Stimulated activated CD4-positive, alpha-beta T cell treated with anti-CD3 and anti-CD28 coated beads, Interleukin-4, amount 100 ng/mL, for 1 hour (primary cell): ENCODE results near the gene SRSF2.
"Not testable (repeated sequence)": the region's sequence is repeated elsewhere in the genome, so short reads cannot be mapped to it uniquely, and the experiment has no call there.

ENCODE experiments used
- DNase-seq: peaks from one replicate; pipeline ENCODE4 v3.0.0-alpha.2; 2020

The SRSF2 gene

DNA sequence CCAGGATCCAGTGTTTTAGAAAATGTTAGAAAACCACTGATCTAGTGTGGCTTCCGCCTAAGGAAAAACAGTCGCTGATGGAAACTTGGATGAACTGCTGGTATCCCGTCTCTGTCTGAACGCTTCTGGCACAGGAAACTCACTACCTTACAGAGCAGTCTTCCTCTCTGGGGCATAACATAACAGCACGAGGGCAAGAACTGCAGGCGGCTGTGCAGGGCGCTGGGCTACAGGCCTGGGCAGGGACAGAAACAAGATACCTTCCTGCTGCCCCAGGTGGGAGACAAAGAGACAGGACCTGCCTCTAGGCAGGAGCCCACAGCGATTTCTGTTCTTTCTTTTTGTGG, 36.9 kb downstream of the SRSF2 start:
- no peak for DNase-seq

- not testable (repeated sequence) for DNase-seq
These were observed 38.6 kb downstream of the SRSF2 start for GRCh38 chr17:76698466-76698977.

- DNase-seq, result no peak
These were observed 39.2 kb downstream of the SRSF2 start for GRCh38 chr17:76697702-76698465.

GRCh38 chr17:76696763-76697701, 40.1 kb downstream of the SRSF2 start:
- no peak for DNase-seq

- DNase-seq, result no peak
These were observed 41.9 kb downstream of the SRSF2 start for GRCh38 chr17:76695059-76695831.

DNA sequence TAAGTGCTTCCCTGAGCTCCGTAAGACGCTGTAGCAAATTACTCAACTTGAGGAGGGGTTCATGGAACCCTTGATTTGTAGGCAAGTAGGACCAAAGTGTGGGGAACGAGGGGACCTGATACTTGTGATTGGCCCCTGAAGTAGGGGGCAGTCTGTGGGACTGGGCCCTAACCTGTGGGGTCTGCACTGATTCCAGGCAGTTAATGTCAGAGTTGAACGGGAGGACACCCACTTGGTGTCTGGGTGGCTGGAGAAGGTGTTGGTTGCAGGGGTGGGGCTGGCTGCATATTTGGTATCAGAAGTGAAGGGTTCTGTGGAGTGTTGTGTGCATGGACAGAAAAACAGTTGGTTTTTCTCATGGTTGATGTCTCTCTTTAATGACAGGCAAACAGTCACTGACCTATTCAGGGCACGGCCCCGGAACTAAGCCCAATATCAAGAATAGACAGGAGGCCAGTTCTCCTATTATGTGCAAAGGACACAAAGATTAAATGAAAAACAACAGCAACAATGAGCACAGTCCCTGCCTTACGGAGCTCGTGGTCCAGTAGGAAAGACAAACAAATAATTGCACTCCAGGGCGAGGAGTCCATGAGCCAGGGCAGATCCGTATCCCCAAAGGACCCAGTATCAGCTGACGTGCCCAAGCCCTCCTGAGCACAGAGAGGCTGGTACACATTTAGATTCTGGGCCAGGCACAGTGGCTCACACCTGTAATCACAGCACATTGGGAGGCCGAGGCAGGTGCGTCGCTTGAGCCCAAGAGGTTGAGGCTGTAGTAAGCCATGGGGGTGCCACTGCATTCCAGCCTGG, 45.5 kb downstream of the SRSF2 start:
- DNase-seq, result no peak

GRCh38 chr17:76690596-76691280, 46.4 kb downstream of the SRSF2 start:
- DNase-seq, result no peak

DNA sequence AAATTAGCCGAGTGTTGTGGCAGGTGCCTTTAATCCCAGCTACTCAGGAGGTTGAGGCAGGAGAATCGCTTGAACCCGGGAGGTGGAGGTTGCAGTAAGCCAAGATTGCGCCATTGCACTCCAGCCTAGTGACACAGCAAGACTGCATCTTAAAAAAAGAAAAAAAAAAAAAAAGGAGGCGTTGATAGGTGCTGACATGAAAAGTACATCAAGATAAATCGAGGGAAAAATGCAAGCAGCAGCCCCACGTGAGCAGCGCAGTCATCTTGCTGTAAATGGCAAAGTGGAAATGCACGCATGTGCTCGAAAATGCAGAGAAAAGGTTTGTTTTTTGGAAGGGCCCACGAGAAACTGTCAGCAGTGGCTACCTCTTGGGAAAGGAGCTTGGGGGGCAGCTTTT, 47.3 kb downstream of the SRSF2 start:
- no peak for DNase-seq

GRCh38 chr17:76688165-76688622, 48.9 kb downstream of the SRSF2 start:
- no peak for DNase-seq

- DNase-seq, result no peak
These were observed 49.6 kb downstream of the SRSF2 start for GRCh38 chr17:76687298-76688164.

DNA sequence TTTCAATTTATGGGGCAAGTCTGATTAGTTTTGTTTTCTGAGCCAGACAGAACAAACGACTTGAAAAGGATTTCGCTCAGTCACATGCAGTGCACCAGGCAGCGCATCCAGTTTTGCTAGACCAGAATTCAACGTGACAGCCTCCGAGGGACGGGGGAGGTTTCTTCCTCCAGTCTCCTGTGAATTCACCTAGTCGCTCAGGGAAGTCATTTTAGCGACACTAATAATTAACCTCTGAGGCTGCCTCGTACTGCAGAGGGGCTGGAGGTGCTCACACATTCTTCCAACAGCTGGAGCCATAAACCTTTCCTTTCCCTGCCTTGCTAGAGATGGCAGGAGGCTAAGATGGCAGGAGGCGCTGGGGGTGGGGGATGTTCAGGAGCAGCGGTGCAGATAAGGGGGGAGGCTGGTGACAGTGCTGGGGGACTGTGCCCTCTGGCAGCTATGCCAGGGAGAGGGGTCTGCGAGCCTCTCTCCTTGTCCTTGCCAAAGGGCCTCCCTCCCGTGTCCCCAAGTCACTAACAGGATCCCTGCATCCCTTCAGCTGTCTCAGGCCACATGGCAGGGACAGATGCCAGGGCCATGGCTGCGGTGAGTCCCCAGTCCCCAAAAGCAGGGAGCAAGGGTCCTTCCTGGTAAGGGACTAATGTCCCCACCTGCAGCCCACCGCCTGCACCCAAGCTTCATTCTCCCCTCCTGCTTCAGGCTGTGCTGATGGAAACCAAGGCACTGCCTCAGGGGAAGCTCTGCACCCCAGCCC, 50.4 kb downstream of the SRSF2 start:
- DNase-seq, result no peak

DNA sequence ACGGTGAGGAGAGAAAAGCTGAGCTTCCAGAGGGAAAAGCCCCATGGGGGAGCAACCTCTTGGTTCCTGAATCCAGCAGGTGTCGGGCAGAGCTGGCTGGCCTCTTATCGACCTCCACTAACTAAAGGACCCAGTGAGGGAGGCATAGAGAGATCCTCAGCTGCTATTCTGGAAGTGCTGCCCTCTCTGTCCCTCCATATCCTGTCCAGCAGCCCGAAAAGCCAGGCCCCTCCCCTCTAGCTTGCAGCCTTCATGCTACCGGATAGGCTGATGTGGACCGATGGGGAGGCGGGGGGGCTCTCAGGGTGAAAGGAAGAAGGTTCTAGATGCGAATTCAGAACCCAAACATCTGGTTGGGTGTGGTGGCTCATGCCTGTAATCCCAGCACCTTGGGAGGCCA, 51.3 kb downstream of the SRSF2 start:
- DNase-seq, result no peak

DNA sequence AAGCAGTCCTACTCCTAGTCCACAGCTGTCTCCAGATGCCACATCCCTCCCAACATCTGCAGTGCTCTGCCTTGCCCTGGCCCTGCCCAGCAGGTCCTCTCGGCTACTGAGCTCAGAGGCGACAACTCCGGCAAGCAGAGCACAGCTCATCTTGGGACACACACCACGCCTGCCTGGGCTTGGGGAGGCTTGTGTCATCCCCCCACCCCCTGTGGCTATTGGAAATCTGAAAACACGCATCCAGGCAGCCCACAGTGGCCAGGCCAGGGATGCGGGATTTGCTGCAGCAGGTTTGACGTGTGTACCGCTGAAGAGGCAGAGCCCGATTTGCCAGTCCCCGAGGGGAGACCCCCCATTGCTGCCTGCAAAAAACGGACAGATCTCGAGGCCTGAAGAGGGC, 51.8 kb downstream of the SRSF2 start:
- no peak for DNase-seq

- no peak for DNase-seq
These were observed 52.4 kb downstream of the SRSF2 start for GRCh38 chr17:76684756-76685155.
